HG02973 (cell line): ENCODE measurements around the gene DYNLL2.
"Not testable (repeated sequence)": the region's sequence is repeated elsewhere in the genome, so short reads cannot be mapped to it uniquely, and the experiment has no call there.

Experiments used
- ATAC-seq: cut with Tn5 transposase; IDR thresholded peaks from one replicate; pipeline ENCODE4 v1.9.1; 2021; ENCODE audit warnings: moderate library complexity; ENCODE audit not compliant: unreplicated experiment

DYNLL2 gene

DNA sequence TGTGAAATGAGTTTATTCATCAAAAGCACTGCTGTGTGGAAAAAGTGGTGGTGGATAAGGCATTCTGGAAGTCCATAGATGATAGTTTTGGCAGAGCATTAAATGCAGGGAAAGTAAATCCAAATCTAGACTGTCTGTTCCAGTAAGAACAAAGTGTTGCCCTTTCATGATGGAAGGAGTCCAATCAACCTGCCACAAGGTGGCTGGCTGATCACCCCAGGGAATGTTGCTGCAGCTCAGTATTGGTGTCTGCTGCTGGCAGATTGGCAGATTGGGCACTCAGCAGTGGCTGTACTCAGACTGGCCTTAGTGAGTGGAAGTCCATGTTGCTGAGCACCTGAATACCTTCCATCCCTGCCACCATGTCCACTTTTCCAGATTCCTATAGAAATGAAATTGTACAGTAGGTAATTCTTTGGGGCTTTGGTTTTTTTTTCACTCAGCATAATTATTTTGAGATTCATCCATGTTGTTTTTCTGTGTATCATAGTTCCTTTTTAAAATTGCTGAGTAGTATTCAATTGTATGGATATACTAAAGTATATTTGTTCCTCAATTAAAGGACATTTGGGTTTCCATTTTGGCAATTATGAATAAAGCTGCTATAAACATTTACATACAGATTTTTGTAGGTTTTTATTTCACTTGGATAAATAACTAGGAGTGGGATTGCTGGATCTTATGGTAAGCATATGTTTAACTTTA lies 14.3 kb downstream of the DYNLL2 start:
- no peak for ATAC-seq

DNA sequence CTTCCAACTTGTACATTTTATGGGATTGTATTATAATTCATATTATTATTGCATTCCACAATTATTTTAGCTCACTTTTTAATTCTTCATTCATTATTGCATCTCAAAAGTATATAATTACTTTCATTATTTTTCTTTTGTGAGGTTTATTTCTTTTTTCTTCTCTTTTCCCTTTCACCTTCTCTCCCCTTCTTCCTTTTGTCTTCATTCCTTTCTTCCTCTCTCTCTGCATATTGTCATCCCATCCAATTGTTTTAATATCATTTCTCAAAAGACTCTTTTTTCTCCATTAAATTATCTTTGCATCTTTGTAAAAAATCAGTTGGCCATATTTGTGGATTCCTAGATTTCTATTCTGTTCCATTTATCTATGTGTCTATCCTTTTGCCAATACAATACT lies 17.3 kb downstream of the DYNLL2 start:
- no peak for ATAC-seq

DNA sequence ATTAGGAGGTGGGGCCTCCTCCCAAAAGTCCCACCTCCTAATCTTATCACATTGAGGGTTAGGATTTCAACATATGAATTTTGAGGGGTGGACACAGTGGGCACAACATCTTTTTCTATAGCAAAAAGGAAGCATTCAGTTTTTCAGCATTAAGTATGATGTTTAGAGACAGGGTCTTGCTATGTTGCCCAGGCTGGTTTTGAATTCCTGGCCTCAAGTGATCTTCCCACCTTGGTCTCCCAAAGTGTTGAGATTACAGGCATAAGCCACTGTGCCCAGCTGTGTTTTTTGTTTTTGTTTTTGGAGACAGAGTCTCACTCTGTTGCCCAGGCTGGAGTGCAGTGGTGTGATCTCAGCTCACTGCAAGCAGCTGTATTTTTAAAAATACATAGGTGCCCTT lies 18.7 kb downstream of the DYNLL2 start:
- ATAC-seq: not testable (repeated sequence)

DNA sequence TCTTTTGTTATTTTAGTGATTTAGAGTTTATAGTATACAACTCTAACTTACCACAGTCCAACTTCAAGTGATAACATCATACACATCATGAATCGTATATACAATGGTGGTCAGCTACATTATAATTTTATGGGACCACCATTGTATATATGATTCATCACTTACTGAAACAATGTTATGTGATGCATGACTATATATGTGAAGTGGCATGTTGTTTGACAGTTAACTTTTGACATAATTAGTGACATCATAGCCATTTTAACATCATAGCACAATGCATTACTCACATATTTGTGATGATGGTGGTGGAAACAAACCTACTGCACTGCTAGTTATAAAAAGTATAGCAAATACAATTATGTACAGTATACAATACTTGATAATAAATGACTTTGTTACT lies 21.9 kb downstream of the DYNLL2 start:
- ATAC-seq: no peak

DNA sequence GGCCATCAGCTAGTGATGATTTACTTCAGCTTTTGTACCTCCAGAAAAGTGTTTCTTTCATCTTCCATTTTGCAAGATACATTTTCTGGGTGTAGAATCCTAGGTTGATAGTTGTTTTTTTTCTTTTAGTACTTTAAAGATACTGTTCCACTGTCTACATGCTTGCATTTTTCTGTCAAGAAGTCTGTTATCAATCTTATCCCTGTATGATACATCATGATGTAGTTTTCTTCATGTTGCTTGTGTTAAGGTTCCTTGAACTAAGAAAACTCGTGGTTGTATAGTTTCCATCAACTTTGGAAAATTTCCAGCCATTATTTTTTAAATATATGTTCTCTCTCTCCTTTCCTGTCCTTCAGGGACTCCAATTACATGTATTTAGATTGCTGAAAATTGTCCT lies 24.1 kb downstream of the DYNLL2 start:
- ATAC-seq: no peak

DNA sequence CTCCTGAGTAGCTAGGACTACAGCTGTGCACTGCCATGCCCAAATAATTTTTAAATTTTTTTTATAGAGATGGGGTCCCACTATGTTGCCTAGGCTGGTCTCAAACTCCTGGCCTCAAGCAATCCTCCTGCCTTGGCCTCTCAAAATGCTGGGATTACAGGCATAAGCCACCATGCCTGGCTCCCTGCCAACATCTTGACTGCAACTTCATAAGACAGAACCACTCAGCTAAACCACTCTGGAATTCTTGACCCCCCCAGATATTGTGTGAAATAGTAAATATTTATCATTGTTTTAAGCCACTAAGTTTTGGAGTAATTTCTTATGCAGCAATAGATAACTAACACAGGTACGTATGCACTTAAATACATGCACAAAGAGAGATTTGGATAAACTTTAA lies 26.0 kb downstream of the DYNLL2 start:
- ATAC-seq: no peak

DNA sequence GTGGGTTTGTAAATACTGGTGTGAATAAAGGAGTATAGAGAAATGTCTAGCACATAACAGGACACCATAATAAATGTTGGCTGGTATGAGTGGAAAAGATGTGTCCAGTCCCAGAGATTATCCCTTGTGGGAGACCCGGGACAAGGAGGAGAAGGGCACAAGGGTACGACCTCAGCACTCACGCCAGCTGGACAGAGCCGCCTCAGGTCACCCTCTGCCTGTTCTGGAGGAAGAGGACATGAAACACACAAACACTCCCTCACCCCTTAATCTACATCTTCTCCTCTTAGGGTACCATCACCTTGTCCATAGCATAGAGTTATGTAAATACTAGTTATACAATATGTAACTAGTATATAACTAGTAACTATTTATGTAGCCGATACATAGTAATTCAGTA lies 26.8 kb downstream of the DYNLL2 start:
- no peak for ATAC-seq

DNA sequence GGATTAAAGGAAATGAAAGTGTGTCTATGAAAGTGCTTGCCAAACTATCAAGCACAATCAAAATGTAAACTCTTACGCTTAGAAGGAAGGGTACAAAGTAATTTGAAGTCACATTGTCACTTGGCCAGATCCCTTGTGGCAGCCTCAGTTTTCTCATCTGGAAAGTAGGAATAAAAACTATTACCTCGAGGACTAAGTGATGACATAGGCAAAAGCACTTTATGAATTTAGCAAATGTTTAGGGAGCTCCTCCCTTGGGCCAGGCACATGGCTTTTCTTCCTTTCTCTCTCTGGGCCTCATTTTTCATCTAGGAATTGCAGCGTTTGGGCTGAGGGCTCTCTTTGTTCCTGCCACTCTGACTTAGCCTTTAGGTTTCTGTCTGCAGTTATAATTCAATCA lies 28.5 kb downstream of the DYNLL2 start:
- no peak for ATAC-seq

DNA sequence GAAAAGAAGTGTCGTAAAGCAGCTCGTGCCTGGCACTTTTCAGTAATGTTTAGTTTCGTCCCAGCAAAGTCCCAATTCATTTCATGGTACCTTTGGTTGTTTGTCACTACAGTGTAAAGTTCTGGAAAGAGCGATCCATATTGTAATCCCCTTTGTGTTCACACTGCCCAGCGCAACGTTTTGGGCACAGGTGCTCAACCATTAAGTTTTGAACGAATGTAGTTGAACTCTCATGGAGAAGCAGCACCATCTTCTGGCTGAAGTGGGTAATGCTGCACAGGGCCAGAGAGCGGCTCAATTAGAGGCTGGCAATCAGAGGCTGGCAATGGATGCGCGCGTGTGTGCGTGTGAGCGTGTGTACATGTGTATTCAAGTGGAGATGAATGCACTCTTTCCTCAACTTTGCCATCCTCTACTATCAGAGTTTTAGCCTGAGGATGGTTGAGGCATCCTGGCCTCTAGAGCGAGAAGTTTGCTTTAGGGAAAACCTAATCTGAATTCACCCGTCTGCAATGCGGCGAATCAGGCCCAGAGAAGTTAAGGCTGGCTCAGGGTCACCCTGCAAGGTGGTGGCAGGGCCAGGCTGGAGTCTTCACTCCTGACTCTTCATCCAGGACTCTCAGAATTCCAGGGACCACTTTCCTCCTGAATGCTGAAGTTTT lies 29.9 kb downstream of the DYNLL2 start:
- ATAC-seq: no peak

DNA sequence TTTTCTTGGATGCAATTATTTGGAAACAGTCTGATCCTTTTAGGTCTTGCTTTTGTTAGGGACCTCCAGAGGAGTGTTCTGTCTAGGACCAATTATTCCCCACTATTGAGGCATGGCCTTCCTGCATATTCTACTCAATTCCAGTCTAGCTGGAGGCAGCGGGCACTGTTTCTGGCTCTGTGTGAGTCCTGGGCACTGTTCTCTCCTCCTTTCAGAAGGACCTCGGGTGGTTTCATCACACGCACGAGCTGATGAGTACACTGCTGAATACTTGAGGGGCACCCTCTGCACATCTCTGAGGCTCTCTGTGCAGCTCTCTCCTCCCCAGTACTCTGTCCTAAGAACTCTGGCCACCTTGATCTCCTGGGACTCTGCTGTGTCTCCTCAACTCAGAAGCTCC lies 30.7 kb downstream of the DYNLL2 start:
- ATAC-seq: no peak

DNA sequence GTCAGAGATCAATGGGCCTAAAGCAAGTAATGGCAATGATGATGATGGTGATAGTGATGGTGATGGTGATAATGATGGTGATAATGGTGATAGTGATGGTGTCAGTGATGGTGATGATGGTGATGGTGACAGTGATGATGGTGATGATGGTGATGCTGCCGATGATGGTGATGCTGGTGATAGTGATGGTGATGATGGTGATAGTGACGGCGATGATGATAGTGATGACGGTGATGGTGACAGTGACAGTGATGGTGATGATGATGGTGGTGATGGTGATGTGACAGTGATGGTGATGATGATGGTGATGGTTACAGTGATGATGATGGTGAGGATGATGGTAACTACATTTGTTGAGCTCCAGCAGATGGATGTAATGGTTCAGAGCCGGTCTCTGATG lies 34.2 kb downstream of the DYNLL2 start:
- no peak for ATAC-seq

DNA sequence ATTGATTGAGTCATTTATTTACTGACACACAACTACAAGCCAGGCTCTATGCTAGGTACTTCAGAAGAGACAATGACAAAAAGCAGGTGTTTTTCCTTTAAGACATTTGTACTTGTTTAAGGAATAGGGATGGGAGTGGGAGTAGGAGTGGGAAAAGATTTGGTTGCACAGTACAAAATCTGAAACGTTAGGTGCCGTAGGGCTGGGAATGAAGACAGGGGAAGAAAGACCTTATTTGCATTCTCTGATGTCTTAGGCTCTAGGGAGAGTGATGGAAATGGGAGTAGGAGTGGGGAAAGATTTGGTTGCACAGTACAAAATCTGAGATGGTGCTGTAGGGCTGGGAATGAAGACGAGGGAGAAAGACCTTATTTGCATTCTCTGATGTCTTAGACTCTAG lies 36.3 kb downstream of the DYNLL2 start:
- no peak for ATAC-seq

DNA sequence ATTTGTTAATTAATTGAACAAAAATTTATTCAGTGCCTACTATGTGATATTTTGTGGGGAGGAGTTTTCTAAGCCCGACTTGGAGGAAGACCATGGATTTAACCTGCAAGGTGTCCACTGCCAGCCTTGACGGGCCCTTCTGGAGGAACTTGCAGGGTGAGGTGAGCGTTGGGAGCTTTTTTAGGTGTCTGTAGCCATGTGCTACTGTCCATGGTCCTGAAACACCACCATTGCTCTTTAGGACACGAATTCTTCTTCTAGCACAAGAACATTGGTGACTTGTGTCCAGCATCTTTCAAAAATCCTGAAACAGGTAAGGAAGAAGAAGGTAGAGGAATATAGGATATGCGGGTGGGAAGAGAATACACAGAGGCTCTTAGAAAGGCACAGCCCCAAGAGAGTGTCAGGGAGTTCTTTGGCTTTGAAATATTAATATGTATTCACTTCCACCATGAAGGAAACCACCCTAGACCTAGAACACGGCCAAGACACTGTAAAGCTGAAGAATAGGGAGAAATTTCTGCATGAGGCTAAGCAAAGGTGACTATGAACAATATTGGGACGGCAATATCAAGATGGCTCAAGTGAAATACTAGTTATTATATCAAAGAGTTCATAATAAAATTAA lies 37.1 kb downstream of the DYNLL2 start:
- ATAC-seq: no peak

DNA sequence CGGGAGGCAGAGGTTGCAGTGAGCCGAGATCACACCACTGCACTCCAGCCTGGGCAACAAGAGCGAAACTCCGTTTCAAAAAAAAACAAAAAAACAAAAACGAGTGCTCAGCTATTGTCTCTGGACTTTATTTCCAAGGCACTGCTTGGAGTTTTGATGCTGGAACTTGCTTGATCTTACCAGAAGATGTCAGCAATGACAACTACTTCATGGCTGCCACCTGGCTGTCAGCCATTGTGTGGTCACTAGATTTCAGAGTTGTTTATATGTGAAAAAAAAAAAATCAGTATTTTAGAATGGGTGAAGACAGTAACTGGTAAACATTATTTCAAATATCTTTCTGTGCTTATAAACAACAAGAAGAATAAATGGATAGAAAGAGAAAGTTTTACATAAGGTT lies 38.7 kb downstream of the DYNLL2 start:
- no peak for ATAC-seq

DNA sequence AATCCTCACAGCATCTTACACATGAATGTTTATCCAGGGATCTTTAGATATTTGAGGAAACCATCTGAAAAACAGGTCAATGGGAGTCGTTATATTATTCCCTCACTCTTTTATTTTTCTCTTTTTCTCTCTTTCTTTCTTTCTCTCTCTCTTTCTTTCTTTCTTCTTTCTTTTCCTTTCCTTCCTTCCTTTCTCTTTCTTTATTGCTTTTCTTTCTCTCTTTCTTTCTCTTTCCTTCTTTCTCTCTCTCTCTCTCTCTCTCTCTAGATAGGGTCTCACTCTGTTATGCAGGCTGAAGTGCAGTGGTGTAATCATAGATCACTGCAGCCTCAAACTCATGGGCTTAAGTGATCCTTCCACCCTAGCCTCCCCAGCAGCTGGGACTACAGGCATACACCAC lies 44.6 kb downstream of the DYNLL2 start:
- ATAC-seq: no peak

DNA sequence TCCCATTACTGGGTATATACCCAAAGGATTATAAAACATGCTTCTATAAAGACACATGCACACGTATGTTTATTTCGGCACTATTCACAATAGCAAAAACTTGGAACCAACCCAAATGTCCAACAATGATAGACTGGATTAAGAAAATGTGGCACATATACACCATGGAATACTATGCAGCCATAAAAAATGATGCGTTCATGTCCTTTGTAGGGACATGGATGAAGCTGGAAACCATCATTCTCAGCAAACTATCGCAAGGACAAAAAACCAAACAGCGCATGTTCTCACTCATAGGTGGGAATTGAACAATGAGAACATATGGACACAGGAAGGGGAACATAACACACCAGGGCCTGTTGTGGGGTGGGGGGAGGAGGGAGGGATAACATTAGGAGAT lies 49.5 kb downstream of the DYNLL2 start:
- ATAC-seq: not testable (repeated sequence)

DNA sequence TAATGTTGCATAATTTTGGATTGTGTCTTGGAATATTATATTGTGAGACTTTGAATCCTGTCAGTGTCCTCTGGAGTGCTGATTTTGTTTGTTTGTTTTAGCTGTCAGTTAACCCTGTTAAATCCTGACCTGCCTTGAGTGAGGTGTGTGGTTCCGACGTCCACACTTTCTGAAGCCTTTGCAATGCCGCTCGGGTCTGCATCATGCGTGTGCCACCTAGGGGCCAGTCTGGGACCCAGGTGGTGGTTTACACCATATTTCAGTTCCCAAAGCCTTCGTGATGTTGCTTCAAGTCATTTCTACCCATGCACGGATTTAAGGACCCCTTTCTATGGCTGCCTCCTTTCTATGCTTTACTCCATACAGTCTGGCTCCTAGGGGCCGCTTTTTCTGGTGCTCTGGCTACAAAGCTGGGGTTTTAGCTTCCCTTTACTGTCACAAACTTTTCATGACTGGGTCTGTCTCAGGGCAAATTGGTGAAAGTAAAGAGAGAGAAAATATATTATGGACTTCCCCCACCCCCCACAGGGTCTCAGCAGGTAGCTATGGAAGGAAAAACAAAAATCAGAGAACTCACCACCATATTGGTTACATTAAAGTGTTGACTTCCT lies 53.6 kb downstream of the DYNLL2 start:
- ATAC-seq: no peak

DNA sequence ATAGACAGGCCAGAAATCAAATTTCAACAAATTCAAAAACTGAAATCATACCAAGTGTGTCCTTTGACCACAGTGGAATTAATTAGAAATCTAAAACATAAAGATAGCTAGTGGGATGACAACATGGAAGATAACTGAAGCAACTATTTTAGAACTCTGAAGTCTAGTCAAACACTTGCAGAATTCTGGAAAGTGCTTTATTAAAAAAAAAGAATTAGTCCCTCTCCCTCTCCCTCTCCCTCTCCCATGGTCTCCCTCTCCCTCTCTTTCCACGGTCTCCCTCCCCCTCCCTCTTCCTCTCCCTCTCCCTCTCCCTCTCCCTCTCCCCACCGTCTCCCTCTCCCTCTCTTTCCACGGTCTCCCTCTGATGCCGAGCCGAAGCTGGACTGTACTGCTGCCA lies 58.3 kb downstream of the DYNLL2 start:
- no peak for ATAC-seq

DNA sequence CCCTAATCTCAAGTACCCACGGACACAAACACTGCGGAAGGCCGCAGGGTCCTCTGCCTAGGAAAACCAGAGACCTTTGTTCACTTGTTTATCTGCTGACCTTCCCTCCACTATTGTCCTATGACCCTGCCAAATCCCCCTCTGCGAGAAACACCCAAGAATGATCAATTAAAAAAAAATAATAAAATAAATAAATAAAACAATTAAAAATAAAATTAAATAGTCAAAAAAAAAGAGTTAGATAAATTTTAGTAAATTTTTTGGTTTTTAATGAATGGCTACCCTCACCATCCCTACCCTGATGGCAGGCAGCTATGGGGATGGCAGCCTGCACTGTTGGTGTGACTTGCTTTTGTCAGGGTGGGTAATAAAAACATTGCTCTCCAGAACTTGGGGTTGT lies 60.1 kb downstream of the DYNLL2 start:
- ATAC-seq: not testable (repeated sequence)

DNA sequence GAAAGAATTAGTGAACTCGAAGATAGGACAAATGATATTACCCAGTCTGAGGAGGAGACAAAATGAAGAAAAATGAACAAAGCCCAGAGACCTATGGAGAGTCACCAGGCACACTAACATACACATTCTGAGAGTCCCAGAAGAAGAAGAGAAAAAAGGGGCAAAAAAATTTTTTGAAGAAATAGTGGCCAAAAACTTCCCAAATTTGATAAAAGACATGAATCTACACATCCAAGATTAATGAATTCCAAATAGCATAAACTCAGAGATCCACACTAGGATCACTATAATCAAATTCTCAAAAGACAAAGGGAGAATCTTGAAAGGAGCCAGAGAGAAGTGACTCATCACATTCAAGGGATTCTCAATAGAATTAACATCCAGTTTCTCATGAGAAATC lies 61.6 kb downstream of the DYNLL2 start:
- ATAC-seq: no peak
